K562 (cell line): ENCODE measurements around the gene PYM1. TPM values are rescaled to one million over a fixed set of nuclear protein-coding genes. Genes with fewer than 3 reads are reported as not detected.

Experiments used
- ATAC-seq: fragments of 200-7000 bp; cut with Tn5 transposase; 3 replicates; pipeline ENCODE4 v1.9.1; 2020; ENCODE audit warnings: moderate library complexity
- BruUV-seq: library from RNA; stranded (reverse); fragments of 400-500 nt; replicated peaks from 2 replicates; lab custom pipeline; 2021; lab: Mats Ljungman, UMichigan
- CTCF ChIA-PET: fragments of 300-600 bp; formaldehyde crosslinking; extraction: SDS; loops from one replicate; lab custom pipeline; 2021; ENCODE audit warnings: low intra/inter-chr PET ratio; lab: Yijun Ruan, JAX
- POLR2A ChIA-PET: fragments of 300-600, 350-650 bp; sonication (Branson Sonifier 250); formaldehyde crosslinking; extraction: SDS; loops from one replicate; lab custom pipeline; 2021; ENCODE audit warnings: antibody characterized with exemption, inconsistent platforms; lab: Yijun Ruan, JAX
- DNase-seq, 4 experiments: peaks; one replicate each; pipeline versions ENCODE4 v3.0.0 to v3.0.0-alpha.2; 2011 to 2018; ENCODE audit warnings: low spot score in 3 of 4, mixed read lengths in 3 of 4; ENCODE audit errors: extremely low read depth in 1 of 4
- FAIRE-seq: peaks from 2 replicates; lab custom pipeline; 2011; peaks lifted over from hg19 to GRCh38; lab: Jason Lieb, UNC
- H2AFZ ChIP-seq: 2 replicates; pipeline ENCODE4 v1.6.0; 2011; ENCODE audit warnings: low read depth, low read length, control low read depth, inconsistent platforms
- H3K27ac ChIP-seq: fragments of 200-600 bp; 3 replicates; pipeline ENCODE4 v1.8.0; 2011; ENCODE audit warnings: low read depth, mild to moderate bottlenecking, control low read depth, inconsistent platforms, low read length, moderate library complexity, mixed read lengths; ENCODE audit errors: extremely low read depth
- H3K27me3 ChIP-seq, 2 experiments: fragments of 300-600 bp in 1 of 2; 2 replicates in 1 of 2; 3 replicates in 1 of 2; pipeline versions ENCODE4 v1.6.0 to v1.8.0; 2011; ENCODE audit warnings: inconsistent platforms in 2 of 2, low read length in 2 of 2, mild to moderate bottlenecking in 1 of 2, mixed read lengths in 1 of 2, moderate library complexity in 1 of 2; ENCODE audit not compliant: control insufficient read depth in 2 of 2, insufficient read depth in 2 of 2
- H3K36me3 ChIP-seq: fragments of 300-600 bp; 3 replicates; pipeline ENCODE4 v1.8.0; 2011; ENCODE audit warnings: mild to moderate bottlenecking, low read length, inconsistent platforms; ENCODE audit not compliant: control insufficient read depth, insufficient read depth
- H3K4me1 ChIP-seq, 2 experiments: fragments of 200-600 bp in 1 of 2; replicated peaks in 1 of 2; 2 replicates in 1 of 2; 3 replicates in 1 of 2; pipeline versions ENCODE4 v1.5.1 to v1.8.0; 2011; ENCODE audit warnings: inconsistent platforms in 2 of 2, low read length in 2 of 2, mild to moderate bottlenecking in 1 of 2, mixed read lengths in 1 of 2, moderate library complexity in 1 of 2; ENCODE audit not compliant: control insufficient read depth in 2 of 2, insufficient read depth in 2 of 2
- H3K4me2 ChIP-seq: 2 replicates; pipeline ENCODE4 v1.6.1; 2011; ENCODE audit warnings: low read length, control low read depth, inconsistent platforms, mixed read lengths; ENCODE audit not compliant: insufficient read depth
- H3K4me3 ChIP-seq: fragments of 200-600 bp; sonication (generic), shearing (Covaris generic); 2 replicates; pipeline ENCODE4 v1.5.1; 2016; ENCODE audit warnings: control low read depth, inconsistent platforms
- H3K79me2 ChIP-seq: fragments of 200-600 bp; 3 replicates; pipeline ENCODE4 v1.8.0; 2011; ENCODE audit warnings: low read length, inconsistent platforms; ENCODE audit not compliant: control insufficient read depth, insufficient read depth
- H3K9ac ChIP-seq, 2 experiments: 2 replicates each; pipeline versions ENCODE4 v1.6.0 to v1.6.1; 2011; ENCODE audit warnings: low read depth in 2 of 2, low read length in 2 of 2, control low read depth in 1 of 2, inconsistent platforms in 1 of 2, mild to moderate bottlenecking in 1 of 2, mixed read lengths in 1 of 2; ENCODE audit not compliant: insufficient read depth in 1 of 2
- H3K9me1 ChIP-seq: one replicate; pipeline ENCODE4 v1.6.0; 2011; ENCODE audit warnings: inconsistent platforms, mild to moderate bottlenecking, low read length, moderate library complexity; ENCODE audit not compliant: control insufficient read depth, insufficient read depth
- H3K9me3 ChIP-seq: replicated peaks from 2 replicates; pipeline ENCODE4 v1.5.1; 2011; ENCODE audit warnings: low read depth, low read length, inconsistent platforms; ENCODE audit not compliant: control insufficient read depth, insufficient read depth
- H4K20me1 ChIP-seq: replicated peaks from 2 replicates; pipeline ENCODE4 v1.6.1; 2011; ENCODE audit warnings: low read length, inconsistent platforms, mixed read lengths; ENCODE audit not compliant: control insufficient read depth, insufficient read depth
- CCNT2 ChIP-seq: IDR thresholded peaks from 2 replicates; pipeline ENCODE4 v1.6.1; 2011; ENCODE audit warnings: borderline replicate concordance, low read depth, mild to moderate bottlenecking, moderate library complexity, mixed read lengths, low read length; ENCODE audit not compliant: insufficient read length; ENCODE audit errors: extremely low read depth
- KHSRP ChIP-seq: fragments of 450-650 bp; IDR thresholded peaks from 2 replicates; pipeline ENCODE4 v1.6.1; 2017
- MIER1 ChIP-seq: fragments of 450-650 bp; IDR thresholded peaks from 2 replicates; pipeline ENCODE4 v1.6.1; 2016; ENCODE audit warnings: antibody characterized with exemption, mild to moderate bottlenecking, low read depth
- PYGO2 ChIP-seq: fragments of 450-650 bp; IDR thresholded peaks from 2 replicates; pipeline ENCODE4 v1.6.1; 2016; ENCODE audit warnings: mild to moderate bottlenecking, missing genetic modification characterization, moderate library complexity, missing compliant biosample characterization
- SMARCE1 ChIP-seq: fragments of 450-650 bp; IDR thresholded peaks from 2 replicates; pipeline ENCODE4 v1.7.1; 2016; ENCODE audit warnings: mild to moderate bottlenecking
- SNIP1 ChIP-seq: fragments of 450-650 bp; IDR thresholded peaks from 2 replicates; pipeline ENCODE4 v1.7.1; 2017; ENCODE audit warnings: low read depth, mild to moderate bottlenecking
- SPI1 ChIP-seq: IDR thresholded peaks from 2 replicates; pipeline ENCODE4 v1.6.1; 2011; ENCODE audit warnings: low read depth, low read length, control low read depth, borderline replicate concordance
- ZNF584 ChIP-seq: fragments of 200-800 bp; sonication (Bioruptor generic); IDR thresholded peaks from 2 replicates; pipeline ENCODE4 v1.6.1; 2016; ENCODE audit warnings: low read depth, mild to moderate bottlenecking, missing genetic modification characterization, missing compliant biosample characterization
- WGBS: fragments of 100-300 bp; shearing (Covaris generic); methylation state at CpG from one replicate; pipeline ENCODE4 v1.1.6; 2016; ENCODE audit warnings: low coverage, mixed read lengths; ENCODE audit not compliant: insufficient coverage; ENCODE audit errors: missing lambda C conversion rate; 5-methylcytosine and 5-hydroxymethylcytosine counted together
- in situ Hi-C: fragments of 300-500 bp; cut with MboI; formaldehyde crosslinking; loops from 4 replicates; pipeline ENCODE4 v1.15.0; 2018; ENCODE audit warnings: inconsistent platforms, mixed read lengths
- intact Hi-C: fragments of 100-400 bp; cut with micrococcal nuclease; formaldehyde crosslinking; loops from 2 replicates; pipeline ENCODE4 v1.14.2; 2022
- polyA plus RNA-seq, 8 experiments: library from polyadenylated mRNA; depleted of rRNA in 4 of 8; stranded (reverse) in 5 of 8; unstranded in 3 of 8; fragments of >200 nt; fragmentation: Nextera tagmentation in 2 of 8; fragmentation: Illumina TruSeq in 1 of 8; extraction: Ambion mirVana in 2 of 8; extraction: Trizol in 1 of 8; gene quantifications; 2 replicates each; pipeline versions ENCODE4 v1.2.1 to v1.2.3, GENCODE V29; 2011 to 2014; ENCODE audit warnings: inconsistent platforms in 1 of 8, missing spikeins in 1 of 8
- total RNA-seq, 7 experiments: library from RNA; depleted of rRNA in 6 of 7; stranded (reverse); fragments of >200 nt in 6 of 7; fragmentation: Illumina TruSeq in 2 of 7; extraction: Trizol in 2 of 7; gene quantifications; 2 replicates each; pipeline versions ENCODE4 v1.2.1 to v1.2.3, GENCODE V29; 2011 to 2021; ENCODE audit warnings: low replicate concordance in 1 of 7
- TF ChIP-seq, protein P1 (sequence below): sonication (generic); formaldehyde crosslinking; IDR thresholded peaks from 2 replicates; pipeline ENCODE4 v1.8.0; 2022; ENCODE audit warnings: mild to moderate bottlenecking, missing genetic modification reagents
- TF ChIP-seq, protein P2 (sequence below): sonication (generic); formaldehyde crosslinking; IDR thresholded peaks from 2 replicates; pipeline ENCODE4 v1.4.0; 2020; ENCODE audit warnings: mild to moderate bottlenecking, missing genetic modification reagents

The PYM1 gene
- total and polyA plus RNA-seq, 9 of the 15 experiments (the other 6 are each of a cell fraction or from before 2014, with no cell fraction given), result 29.0 to 51.3 (median 34.1) TPM

DNA sequence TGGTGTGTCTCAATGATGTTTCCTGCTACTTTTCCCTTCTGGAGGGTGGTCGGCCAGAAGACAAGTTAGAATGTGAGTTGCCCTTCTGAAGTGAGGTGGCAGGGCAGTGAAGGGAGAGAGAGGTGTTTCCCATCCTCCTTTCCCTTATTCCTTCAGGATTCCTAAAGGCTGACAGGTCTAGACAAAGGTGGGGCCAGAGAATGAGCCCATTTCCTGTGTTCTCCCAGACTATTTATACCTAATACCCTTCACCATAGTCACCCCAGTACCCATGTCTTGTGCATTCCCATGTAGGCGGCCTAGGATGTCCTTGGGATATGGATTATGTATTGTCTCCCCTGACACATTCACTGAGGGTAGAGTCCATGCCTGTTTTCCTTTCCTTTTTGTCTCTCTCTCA is 10.3 kb upstream of the PYM1 start:
- TF ChIP-seq, protein P1, sequence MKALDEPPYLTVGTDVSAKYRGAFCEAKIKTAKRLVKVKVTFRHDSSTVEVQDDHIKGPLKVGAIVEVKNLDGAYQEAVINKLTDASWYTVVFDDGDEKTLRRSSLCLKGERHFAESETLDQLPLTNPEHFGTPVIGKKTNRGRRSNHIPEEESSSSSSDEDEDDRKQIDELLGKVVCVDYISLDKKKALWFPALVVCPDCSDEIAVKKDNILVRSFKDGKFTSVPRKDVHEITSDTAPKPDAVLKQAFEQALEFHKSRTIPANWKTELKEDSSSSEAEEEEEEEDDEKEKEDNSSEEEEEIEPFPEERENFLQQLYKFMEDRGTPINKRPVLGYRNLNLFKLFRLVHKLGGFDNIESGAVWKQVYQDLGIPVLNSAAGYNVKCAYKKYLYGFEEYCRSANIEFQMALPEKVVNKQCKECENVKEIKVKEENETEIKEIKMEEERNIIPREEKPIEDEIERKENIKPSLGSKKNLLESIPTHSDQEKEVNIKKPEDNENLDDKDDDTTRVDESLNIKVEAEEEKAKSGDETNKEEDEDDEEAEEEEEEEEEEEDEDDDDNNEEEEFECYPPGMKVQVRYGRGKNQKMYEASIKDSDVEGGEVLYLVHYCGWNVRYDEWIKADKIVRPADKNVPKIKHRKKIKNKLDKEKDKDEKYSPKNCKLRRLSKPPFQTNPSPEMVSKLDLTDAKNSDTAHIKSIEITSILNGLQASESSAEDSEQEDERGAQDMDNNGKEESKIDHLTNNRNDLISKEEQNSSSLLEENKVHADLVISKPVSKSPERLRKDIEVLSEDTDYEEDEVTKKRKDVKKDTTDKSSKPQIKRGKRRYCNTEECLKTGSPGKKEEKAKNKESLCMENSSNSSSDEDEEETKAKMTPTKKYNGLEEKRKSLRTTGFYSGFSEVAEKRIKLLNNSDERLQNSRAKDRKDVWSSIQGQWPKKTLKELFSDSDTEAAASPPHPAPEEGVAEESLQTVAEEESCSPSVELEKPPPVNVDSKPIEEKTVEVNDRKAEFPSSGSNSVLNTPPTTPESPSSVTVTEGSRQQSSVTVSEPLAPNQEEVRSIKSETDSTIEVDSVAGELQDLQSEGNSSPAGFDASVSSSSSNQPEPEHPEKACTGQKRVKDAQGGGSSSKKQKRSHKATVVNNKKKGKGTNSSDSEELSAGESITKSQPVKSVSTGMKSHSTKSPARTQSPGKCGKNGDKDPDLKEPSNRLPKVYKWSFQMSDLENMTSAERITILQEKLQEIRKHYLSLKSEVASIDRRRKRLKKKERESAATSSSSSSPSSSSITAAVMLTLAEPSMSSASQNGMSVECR (CRISPR knock-in tag), result no peak
- TF ChIP-seq MIER1 (no peak), ZNF584 (no peak), SMARCE1 (no peak), KHSRP (no peak), SPI1 (no peak), CCNT2 (no peak), PYGO2 (no peak), SNIP1 (no peak)
- TF ChIP-seq, protein P2, sequence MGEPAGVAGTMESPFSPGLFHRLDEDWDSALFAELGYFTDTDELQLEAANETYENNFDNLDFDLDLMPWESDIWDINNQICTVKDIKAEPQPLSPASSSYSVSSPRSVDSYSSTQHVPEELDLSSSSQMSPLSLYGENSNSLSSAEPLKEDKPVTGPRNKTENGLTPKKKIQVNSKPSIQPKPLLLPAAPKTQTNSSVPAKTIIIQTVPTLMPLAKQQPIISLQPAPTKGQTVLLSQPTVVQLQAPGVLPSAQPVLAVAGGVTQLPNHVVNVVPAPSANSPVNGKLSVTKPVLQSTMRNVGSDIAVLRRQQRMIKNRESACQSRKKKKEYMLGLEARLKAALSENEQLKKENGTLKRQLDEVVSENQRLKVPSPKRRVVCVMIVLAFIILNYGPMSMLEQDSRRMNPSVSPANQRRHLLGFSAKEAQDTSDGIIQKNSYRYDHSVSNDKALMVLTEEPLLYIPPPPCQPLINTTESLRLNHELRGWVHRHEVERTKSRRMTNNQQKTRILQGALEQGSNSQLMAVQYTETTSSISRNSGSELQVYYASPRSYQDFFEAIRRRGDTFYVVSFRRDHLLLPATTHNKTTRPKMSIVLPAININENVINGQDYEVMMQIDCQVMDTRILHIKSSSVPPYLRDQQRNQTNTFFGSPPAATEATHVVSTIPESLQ (CRISPR knock-in tag), result no peak
- no TSS peak for BruUV-seq
- Histone ChIP-seq H2AFZ (no peak overlapping the region), H3K36me3 (no peaks in the 10 kb centered on the region), H3K27me3 (no peaks in the 10 kb centered on the region; a peak in 1 of 5 replicates), H3K4me3 (no peak overlapping the region), H3K9me3 (no peaks in the 10 kb centered on the region), H3K9ac (no peak overlapping the region), H3K4me2 (no peak overlapping the region), H3K9me1 (no peaks in the 10 kb centered on the region), H4K20me1 (no peaks in the 10 kb centered on the region), H3K4me1 (peaks cover 7 to 13% of the 10 kb centered on the region in 2 experiments; a peak in 4 of 5 replicates), H3K27ac (no peak overlapping the region), H3K79me2 (no peaks in the 10 kb centered on the region)
- no peak for ATAC-seq
- 21% methylated on average over 2 of the region's 2 CpGs for WGBS
- POLR2A ChIA-PET, result interaction anchor here (0.6 kb wide), 1 partner anchor 219 kb away, joined by 5 read pairs; no protein-coding TSS in a partner anchor
- in situ Hi-C loops, result no loop called here
- intact Hi-C loops, result no loop called here
- FAIRE-seq, result no peak
- no peak for DNase-seq
- CTCF ChIA-PET, result no interaction called here
